Erythroblast (primary cell): ENCODE data around the gene SLC25A25.
"Not testable (repeated sequence)": the region's sequence is repeated elsewhere in the genome, so short reads cannot be mapped to it uniquely, and the experiment has no call there.

Experiments used
- GATA1 ChIP-seq: IDR thresholded peaks from 2 replicates; pipeline ENCODE4 v1.6.1; 2011; ENCODE audit warnings: low read depth, mild to moderate bottlenecking, control low read depth, low read length, moderate library complexity
- POLR2A ChIP-seq: IDR thresholded peaks from 2 replicates; pipeline ENCODE4 v1.6.1; 2011; ENCODE audit warnings: mild to moderate bottlenecking, low read length

DNA sequence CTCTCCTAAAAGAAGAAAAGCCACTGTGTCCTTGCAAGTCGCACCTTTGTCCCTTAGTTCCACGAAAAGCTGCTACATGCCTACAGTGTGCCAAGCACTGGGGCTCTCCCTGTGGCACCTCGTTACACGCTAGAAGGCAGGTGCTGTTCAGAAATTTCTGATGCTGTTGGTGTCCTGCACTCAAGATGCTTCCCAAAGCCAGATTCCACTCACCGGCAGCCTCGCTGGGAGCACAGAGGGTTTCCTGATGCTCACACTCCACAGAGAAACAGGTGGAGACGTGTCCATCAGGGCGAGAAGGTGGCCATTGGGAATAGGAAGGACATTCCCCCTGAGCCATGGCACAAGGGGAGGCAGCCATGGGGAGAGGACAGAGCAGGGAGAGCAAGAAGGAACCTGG lies 63.3 kb downstream of the SLC25A25 start:
- not testable (repeated sequence) for TF ChIP-seq POLR2A, GATA1
